ENCODE results near the gene TMEM63B. TPM values are rescaled to one million over a fixed set of nuclear protein-coding genes. Genes with fewer than 3 reads are reported as not detected.

TMEM63B gene
- total and polyA plus RNA-seq, 9 of the 15 experiments (the other 6 are each of a cell fraction or from before 2014, with no cell fraction given): 0.14 to 39.4 (median 14.4) TPM

DNA sequence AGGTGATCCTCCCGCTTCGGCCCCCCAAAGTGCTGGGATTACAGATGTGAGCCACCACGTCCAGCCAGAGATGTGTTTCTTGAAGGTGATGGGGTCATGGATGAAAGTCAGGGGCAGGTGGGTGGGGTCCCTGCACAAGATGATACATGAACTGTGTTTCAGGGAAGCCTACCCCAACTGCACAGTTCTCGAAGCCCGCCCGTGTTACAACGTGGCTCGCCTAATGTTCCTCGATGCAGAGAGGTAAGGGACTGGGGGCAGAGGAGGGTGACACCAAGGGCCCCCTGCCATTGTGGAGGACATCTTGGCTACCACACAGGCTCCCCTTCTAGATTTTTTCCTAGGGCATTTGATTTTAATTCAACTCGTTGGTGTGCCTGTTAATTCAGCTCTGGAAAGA, 19.3 kb downstream of the TMEM63B start:
- in situ Hi-C loops (cut with MboI) (no loop called here), intact Hi-C loops (cut with micrococcal nuclease) (no loop called here)
- Histone ChIP-seq H3K9me3 (replicated peaks; ENCODE audit: control insufficient read depth, insufficient read depth, low read depth, low read length) (no peaks in the 10 kb centered on the region), H3K79me2 (ENCODE audit: control insufficient read depth, insufficient read depth, low read length) (no peaks in the 10 kb centered on the region), H3K36me3 (ENCODE audit: control insufficient read depth, insufficient read depth, low read length) (peaks cover 79% of the 10 kb centered on the region), H3K9ac (ENCODE audit: insufficient read depth in 1 of 2, low read depth in 2 of 2, low read length in 2 of 2) (no peak overlapping the region), H3K27me3 (ENCODE audit: control insufficient read depth in 2 of 2, insufficient read depth in 2 of 2, low read length in 2 of 2) (no peaks in the 10 kb centered on the region), H4K20me1 (replicated peaks; ENCODE audit: control insufficient read depth, insufficient read depth, low read length) (no peaks in the 10 kb centered on the region; the same call in 1 of the 2 replicates), H3K4me3 (no peak overlapping the region), H3K4me1 (replicated peaks in 1 of 2; ENCODE audit: control insufficient read depth in 2 of 2, insufficient read depth in 2 of 2, low read length in 2 of 2) (peaks cover 0 to 3% of the 10 kb centered on the region in 2 experiments; a peak in 3 of 5 replicates), H3K27ac (ENCODE audit: extremely low read depth, low read depth, low read length) (no peak overlapping the region), H2AFZ (ENCODE audit: low read depth, low read length) (no peak overlapping the region), H3K9me1 (ENCODE audit: control insufficient read depth, insufficient read depth, low read length) (no peaks in the 10 kb centered on the region), H3K4me2 (ENCODE audit: insufficient read depth, low read length) (no peak overlapping the region)
- ATAC-seq (no peak), FAIRE-seq (no peak), DNase-seq (ENCODE audit: extremely low read depth in 1 of 4, low spot score in 3 of 4) (no peak)
- WGBS (ENCODE audit: insufficient coverage, low coverage, missing lambda C conversion rate): 81% methylated on average over 8 of the region's 10 CpGs
- no peak for TF ChIP-seq NR2C1 (IDR thresholded peaks at IDR 0.05)
- no peak for TF ChIP-seq NR2C1 (tag; IDR thresholded peaks at IDR 0.05)
- TF ChIP-seq ZNF311 (CRISPR knock-in tag; IDR thresholded peaks at IDR 0.05): no peak
- BruUV-seq (replicated peaks): no TSS peak
- ChIA-PET POLR2A (no interaction called here), CTCF (ENCODE audit: low intra/inter-chr PET ratio) (no interaction called here)

DNA sequence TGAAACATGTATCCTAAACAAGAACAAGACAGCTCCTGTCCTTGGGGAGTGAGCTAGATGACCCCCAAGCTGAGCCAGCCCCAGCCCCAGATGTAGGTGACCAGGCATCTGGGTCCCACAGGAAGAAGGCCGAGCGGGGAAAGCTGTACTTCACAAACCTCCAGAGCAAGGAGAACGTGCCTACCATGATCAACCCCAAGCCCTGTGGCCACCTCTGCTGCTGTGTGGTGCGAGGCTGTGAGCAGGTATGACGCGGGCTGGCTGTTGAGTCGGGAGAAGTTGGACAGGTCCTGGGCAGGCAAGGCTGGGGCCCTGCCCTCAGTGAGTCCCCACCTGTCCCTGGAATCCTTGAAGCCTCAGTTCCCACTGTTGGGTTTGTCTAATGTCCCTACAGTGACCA, 19.9 kb downstream of the TMEM63B start:
- H3K4me1 ChIP-seq (replicated peaks in 1 of 2; ENCODE audit: control insufficient read depth in 2 of 2, insufficient read depth in 2 of 2, low read length in 2 of 2): peaks cover 0 to 9% of the 10 kb centered on the region in 2 experiments; a peak in 3 of 5 replicates
- no peaks in the 10 kb centered on the region for H3K9me1 ChIP-seq (ENCODE audit: control insufficient read depth, insufficient read depth, low read length)
- no peaks in the 10 kb centered on the region; the same call in 1 of the 2 replicates for H4K20me1 ChIP-seq (replicated peaks; ENCODE audit: control insufficient read depth, insufficient read depth, low read length)
- intact Hi-C loops (cut with micrococcal nuclease) (no loop called here), in situ Hi-C loops (cut with MboI) (no loop called here)
- ATAC-seq: no peak
- 89% methylated on average over 7 of the region's 7 CpGs for WGBS (ENCODE audit: insufficient coverage, low coverage, missing lambda C conversion rate)
- no peak overlapping the region; a peak in 1 of 4 replicates for H3K9ac ChIP-seq (ENCODE audit: insufficient read depth in 1 of 2, low read depth in 2 of 2, low read length in 2 of 2)
- ChIA-PET CTCF (ENCODE audit: low intra/inter-chr PET ratio) (interaction anchor here (0.8 kb wide), 1 partner anchor 87 kb away, joined by 7 read pairs; no protein-coding TSS in a partner anchor), POLR2A (interaction anchor here (0.7 to 1.2 kb wide), 3 partner anchors 26 to 109 kb away, joined by 3 read pairs; no protein-coding TSS in a partner anchor)
- BruUV-seq (replicated peaks): no TSS peak
- DNase-seq (ENCODE audit: extremely low read depth in 1 of 4, low spot score in 3 of 4): no peak
- H2AFZ ChIP-seq (ENCODE audit: low read depth, low read length): no peak overlapping the region
- H3K4me2 ChIP-seq (ENCODE audit: insufficient read depth, low read length): no peak overlapping the region
- H3K27me3 ChIP-seq (ENCODE audit: control insufficient read depth in 2 of 2, insufficient read depth in 2 of 2, low read length in 2 of 2): no peaks in the 10 kb centered on the region
- no peaks in the 10 kb centered on the region for H3K79me2 ChIP-seq (ENCODE audit: control insufficient read depth, insufficient read depth, low read length)
- H3K27ac ChIP-seq (ENCODE audit: extremely low read depth, low read depth, low read length): no peak overlapping the region
- H3K4me3 ChIP-seq: no peak overlapping the region
- no peaks in the 10 kb centered on the region for H3K9me3 ChIP-seq (replicated peaks; ENCODE audit: control insufficient read depth, insufficient read depth, low read depth, low read length)
- TF ChIP-seq RHOXF2B (CRISPR knock-in tag; conservative IDR thresholded peaks at IDR 0.05): no peak
- no peak for TF ChIP-seq EZH2 (IDR thresholded peaks at IDR 0.05; ENCODE audit: borderline replicate concordance, low read depth, low read length)
- TF ChIP-seq, protein P1, sequence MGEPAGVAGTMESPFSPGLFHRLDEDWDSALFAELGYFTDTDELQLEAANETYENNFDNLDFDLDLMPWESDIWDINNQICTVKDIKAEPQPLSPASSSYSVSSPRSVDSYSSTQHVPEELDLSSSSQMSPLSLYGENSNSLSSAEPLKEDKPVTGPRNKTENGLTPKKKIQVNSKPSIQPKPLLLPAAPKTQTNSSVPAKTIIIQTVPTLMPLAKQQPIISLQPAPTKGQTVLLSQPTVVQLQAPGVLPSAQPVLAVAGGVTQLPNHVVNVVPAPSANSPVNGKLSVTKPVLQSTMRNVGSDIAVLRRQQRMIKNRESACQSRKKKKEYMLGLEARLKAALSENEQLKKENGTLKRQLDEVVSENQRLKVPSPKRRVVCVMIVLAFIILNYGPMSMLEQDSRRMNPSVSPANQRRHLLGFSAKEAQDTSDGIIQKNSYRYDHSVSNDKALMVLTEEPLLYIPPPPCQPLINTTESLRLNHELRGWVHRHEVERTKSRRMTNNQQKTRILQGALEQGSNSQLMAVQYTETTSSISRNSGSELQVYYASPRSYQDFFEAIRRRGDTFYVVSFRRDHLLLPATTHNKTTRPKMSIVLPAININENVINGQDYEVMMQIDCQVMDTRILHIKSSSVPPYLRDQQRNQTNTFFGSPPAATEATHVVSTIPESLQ (CRISPR knock-in tag; IDR thresholded peaks at IDR 0.05): no peak
- no peak for TF ChIP-seq ZNF3 (CRISPR knock-in tag; IDR thresholded peaks at IDR 0.05)
- no peak for TF ChIP-seq HDAC2 (IDR thresholded peaks at IDR 0.05)
- TF ChIP-seq ZNF778 (CRISPR knock-in tag; IDR thresholded peaks at IDR 0.05): no peak
- TF ChIP-seq, protein P2, sequence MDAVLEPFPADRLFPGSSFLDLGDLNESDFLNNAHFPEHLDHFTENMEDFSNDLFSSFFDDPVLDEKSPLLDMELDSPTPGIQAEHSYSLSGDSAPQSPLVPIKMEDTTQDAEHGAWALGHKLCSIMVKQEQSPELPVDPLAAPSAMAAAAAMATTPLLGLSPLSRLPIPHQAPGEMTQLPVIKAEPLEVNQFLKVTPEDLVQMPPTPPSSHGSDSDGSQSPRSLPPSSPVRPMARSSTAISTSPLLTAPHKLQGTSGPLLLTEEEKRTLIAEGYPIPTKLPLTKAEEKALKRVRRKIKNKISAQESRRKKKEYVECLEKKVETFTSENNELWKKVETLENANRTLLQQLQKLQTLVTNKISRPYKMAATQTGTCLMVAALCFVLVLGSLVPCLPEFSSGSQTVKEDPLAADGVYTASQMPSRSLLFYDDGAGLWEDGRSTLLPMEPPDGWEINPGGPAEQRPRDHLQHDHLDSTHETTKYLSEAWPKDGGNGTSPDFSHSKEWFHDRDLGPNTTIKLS (IDR thresholded peaks at IDR 0.05; ENCODE audit: borderline replicate concordance, low read depth): no peak
- no peak for TF ChIP-seq ESRRA (IDR thresholded peaks at IDR 0.05; ENCODE audit: borderline replicate concordance, low read depth)
- no peak for FAIRE-seq
- H3K36me3 ChIP-seq (ENCODE audit: control insufficient read depth, insufficient read depth, low read length): peaks cover 77% of the 10 kb centered on the region
